GM21381 (cell line): Measurements from ENCODE around the gene ARID4B.
"Not testable (repeated sequence)": the region's sequence is repeated elsewhere in the genome, so short reads cannot be mapped to it uniquely, and the experiment has no call there.

Source experiments
- ATAC-seq: cut with Tn5 transposase; IDR thresholded peaks from one replicate; pipeline ENCODE4 v1.9.1; 2021; ENCODE audit warnings: mild to moderate bottlenecking, moderate library complexity; ENCODE audit not compliant: unreplicated experiment

Gene ARID4B, protein sequence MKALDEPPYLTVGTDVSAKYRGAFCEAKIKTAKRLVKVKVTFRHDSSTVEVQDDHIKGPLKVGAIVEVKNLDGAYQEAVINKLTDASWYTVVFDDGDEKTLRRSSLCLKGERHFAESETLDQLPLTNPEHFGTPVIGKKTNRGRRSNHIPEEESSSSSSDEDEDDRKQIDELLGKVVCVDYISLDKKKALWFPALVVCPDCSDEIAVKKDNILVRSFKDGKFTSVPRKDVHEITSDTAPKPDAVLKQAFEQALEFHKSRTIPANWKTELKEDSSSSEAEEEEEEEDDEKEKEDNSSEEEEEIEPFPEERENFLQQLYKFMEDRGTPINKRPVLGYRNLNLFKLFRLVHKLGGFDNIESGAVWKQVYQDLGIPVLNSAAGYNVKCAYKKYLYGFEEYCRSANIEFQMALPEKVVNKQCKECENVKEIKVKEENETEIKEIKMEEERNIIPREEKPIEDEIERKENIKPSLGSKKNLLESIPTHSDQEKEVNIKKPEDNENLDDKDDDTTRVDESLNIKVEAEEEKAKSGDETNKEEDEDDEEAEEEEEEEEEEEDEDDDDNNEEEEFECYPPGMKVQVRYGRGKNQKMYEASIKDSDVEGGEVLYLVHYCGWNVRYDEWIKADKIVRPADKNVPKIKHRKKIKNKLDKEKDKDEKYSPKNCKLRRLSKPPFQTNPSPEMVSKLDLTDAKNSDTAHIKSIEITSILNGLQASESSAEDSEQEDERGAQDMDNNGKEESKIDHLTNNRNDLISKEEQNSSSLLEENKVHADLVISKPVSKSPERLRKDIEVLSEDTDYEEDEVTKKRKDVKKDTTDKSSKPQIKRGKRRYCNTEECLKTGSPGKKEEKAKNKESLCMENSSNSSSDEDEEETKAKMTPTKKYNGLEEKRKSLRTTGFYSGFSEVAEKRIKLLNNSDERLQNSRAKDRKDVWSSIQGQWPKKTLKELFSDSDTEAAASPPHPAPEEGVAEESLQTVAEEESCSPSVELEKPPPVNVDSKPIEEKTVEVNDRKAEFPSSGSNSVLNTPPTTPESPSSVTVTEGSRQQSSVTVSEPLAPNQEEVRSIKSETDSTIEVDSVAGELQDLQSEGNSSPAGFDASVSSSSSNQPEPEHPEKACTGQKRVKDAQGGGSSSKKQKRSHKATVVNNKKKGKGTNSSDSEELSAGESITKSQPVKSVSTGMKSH (N-terminal part only)

DNA sequence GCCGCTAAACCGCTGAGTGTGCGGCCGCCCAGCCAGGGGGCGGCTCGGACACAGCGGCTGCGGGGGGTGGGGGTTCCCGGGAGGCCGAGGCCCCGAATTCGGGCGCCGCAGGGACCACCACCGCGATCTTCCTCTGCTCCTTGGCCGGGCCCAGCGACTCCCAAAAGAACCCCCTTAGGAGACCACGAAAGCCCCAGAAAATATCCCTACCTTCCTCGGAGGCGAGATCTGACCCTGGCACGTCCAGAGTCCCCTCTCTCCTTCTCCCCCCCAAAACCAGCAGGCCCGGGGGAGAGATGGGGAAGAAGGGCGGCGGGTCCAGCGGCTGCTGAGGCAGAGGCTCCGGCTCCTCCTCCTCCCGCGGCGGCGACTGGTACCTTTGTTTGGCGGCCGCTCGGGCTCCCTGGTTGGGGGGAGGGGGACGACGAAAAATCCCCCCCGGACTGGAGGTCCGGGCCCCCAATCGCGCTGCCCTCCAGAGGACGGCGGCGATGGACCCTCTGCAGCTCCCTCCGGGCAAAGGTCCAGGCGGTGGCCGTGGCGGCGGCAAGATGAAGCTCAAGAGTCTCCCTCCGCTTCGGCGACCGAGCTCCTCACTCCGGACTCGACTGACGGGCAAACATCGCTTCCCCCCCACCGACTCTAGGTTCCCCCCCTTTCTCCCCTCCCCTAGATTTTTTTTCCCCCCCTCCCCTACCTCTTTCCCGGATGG, at the start of gene ARID4B:
ARID4B (minus strand) TSS at position 621 of the 712 bp plus-strand sequence. CDS start 1,260 bp downstream, outside the sequence.
- ATAC-seq: peak; percentile 2

DNA sequence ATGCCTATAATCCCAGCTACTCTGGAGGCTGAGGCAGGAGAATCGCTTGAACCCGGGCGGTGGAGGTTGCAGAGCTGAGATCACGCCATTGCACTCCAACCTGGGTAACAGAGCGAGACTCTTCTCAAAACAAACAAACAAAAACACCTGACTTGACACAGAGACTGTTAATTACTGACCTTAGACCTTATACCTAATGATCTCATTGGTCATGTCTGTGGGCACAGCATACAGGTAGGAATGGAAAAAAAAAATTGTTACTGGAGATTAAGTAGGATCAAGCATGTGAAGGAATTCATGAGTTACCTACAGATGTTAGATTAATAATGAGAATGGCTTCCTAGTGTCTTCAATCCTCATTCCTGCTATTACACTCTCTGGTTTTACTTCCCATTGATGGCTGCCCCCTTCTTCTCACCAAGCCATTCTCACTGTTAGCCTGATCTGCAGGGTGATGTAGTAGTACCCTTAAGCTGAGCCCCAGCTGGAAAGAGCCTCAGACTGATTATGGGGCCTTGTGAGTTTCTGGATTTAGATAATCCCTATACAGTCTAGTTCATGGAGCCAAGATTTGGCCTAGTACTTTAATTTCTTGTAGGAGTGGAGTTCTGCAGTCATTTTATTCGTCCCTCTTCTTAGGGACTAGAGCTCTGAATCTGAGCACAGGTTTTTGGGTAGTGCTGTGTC, 48.1 kb upstream of the ARID4B start:
- ATAC-seq: no peak

DNA sequence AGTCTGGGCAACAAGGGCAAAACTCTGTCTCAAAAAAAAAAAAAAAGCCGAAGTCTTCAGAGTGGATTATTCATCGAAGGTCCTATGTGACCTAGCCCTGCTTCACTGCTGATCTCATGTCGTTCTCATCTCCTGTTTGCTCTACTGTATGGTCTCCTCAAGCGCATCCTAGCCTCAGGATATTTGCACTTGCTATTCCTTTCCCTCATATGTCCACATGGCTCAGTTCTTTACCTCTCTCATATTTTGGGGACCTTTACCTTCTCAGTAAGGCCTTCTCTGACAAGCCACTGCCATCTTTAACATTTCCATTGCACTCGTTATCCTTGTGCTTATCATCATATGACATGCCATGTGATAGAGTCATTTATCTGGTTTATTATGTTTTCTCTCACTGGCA, 41.8 kb upstream of the ARID4B start:
- ATAC-seq: no peak

DNA sequence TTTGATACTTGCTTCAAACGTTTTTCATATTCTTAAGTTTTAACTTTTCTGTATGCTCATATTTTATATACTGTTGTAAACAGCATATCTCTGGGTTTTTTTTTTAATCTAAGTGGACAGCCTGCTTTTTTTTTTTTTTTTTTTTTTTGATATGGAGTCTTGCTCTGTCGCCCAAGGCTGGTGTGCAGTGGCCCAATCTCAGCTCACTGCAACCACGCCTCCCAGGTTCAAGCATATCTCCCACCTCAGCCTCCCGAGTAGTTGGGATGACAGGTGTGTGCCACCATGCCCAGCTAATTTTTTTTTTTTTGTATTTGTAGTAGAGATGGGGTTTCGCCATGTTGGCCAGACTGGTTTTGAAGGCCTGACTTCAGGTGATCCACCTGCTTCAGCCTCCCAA, 40.4 kb upstream of the ARID4B start:
- ATAC-seq: no peak

DNA sequence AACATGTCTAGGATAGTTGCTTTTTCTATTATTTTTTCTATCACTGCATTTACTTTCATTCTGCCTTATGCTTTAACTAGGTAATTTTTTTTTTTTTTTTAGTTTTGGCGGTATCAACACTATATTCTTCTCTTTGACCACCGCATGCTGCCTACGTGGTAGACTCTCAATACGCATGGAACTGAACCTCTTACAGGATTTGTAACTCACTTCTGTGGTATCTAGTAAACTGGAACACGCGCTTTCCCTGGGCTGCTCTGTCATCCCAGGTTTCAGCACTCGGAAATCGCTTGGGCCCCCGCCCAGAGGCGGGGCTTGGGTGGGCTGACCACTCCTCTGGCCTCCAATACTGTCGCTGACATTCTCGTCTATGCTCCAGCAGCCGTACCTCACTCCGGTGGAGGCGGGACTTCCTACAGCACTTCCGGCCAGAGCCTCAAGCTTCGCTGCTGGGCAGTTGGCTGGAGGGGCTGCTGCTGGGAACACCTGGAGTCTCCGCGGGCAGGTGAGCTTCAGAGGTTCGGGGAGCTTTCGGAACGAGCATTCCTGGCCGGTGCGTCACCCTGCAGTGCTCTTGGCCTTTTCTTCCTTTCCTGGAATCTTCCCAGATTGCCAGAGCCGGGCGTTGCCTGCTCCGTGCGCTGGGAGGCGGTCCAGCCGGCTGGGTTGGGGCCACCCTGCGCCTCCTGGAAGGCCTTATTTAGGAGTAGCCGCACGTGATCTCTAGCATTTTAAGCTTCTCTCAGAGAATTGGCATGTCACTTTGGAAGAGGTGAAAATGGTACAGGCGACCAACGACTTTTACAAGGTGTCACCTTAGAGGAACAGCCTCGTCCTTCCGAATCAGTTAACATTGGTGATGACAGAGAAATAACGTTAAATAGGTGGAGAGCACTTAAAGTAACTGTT, 39.3 kb upstream of the ARID4B start, which contains the start of gene TBCE:
TBCE (plus strand) TSS at position 428 of the 909 bp plus-strand sequence. CDS start 12,623 bp downstream, outside the sequence.
- peak; percentile 100 for ATAC-seq

DNA sequence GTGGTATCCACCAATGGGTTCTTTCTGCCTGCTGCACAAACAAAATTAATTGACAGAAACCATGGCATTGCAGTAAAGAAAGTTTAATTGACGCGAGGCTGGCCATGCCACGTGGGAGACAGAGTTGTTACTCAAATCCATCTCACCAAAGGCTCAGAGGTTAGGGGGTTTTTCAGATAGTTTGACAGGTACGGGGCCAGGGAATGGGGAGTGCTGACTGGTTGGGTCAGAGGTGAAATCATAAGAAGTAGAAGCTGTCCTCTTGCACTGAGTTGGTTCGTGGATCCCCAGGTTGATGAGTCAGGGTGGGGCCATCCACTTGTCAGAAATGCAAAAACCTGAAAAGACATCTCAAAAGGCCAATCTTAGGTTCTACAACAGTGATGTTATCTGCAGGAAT, 38.3 kb upstream of the ARID4B start:
- ATAC-seq: no peak

DNA sequence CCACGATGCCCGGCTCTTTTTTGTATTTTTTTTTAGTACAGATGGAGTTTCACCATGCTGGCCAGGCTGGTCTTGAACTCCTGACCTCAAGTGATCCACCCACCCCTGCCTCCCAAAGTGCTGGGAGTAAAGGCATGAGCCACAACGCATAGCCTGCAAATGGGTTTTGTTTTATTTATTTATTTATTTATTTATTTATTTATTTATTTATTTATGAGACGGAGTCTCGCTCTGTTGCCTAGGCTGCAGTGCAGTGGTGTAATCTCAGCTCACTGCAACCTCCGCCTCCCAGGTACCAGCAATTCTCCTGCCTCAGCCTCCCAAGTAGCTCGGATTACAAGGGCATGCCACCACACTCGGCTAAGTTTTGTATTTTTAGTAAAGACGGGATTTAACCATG, 36.2 kb upstream of the ARID4B start:
- ATAC-seq: not testable (repeated sequence)

DNA sequence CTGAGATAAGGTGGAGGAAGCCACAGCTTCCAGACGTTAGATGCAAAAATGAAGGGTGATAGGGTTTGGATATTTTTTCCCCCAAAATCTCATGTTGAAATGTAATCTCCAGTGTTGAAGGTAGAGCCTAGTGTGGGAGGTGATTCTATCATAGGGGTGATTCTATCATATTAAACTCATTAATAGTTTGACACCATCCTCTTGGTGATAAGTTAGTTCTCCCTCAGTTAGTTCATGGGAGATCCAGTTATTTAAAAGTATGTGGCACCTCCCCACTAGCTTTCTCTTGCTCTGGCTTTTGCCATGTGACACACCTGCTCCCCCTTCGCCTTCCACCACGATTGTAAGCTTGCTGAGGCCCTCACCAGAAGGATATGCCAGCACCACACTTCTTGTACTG, 30.9 kb upstream of the ARID4B start:
- ATAC-seq: no peak

DNA sequence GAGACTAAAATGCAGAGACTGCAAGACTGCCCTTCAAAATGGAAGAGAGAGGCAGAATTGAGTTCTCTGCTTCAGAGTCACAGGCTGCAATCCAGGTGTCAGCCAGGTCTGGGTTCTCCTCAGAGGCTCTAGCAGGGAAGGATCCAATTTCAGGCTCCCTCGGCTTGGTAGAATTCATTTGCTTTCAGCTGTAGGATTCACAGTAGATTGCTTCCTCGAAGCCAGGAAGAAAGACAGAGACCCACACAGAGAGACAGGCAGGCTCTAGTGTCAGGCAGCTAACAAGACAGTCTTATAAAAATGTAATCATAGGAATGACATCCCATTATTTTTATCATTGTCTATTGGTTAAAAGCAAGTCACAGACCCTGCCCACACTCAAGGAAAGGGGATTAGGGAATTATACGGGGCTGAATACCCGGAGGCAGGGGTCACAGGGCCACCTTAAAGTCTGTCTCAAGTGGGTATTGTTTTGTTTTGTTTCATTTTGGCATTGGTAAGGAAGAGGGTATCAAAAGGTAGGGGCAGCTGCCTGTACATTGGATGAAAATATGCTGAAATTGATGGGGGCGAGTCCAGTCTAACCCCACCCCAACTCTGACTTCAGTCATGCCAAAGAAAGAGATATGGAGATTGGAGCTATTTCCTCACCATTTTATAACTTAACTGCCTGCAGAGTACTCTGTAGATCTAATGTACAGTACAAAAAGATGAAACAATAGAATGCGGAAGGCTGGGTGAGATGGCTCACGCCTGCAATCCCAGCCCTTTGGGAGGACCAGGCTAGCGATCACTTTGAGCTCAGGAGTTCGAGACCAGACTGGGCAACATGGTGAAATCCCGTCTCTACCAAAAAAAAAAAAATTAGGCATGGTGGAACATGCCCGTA, 29.8 kb upstream of the ARID4B start:
- no peak for ATAC-seq

DNA sequence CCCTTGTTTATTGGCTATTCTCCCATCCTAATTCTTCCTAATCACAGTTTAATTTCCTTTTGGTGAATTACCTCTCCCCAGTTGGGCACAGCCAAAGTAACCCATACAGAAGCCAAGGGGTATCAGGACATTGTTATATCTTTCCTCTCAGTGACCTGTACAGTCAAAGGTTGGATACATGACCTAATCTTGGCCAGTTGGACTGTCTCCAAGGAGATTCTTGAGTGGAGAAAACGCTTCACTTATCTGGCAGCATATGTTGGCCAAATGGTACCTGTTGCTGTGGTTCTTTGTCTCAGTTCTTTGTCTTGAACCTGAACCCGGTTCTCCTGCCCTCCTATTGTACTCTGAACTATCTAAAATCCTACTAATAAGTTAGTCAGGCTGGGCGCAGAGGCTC, 23.9 kb upstream of the ARID4B start:
- no peak for ATAC-seq

DNA sequence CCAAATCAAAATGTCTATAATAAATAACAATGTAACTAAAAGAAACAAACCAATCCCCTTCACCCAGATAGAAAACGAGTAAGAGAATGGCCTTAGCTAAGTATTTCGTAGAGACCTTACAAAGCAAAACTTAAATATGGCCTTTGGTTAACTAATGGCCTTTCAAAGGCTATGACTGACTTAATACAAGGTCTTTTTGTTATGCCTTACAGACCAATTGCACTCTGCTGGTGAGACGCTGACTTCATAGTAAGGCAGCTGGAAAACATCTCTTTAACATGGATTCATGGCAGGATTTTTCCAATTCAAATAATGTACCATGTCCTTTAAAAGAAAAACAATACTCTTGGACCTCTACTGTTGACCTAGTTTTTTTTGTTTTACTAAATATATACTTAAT, 23.5 kb upstream of the ARID4B start:
- no peak for ATAC-seq

DNA sequence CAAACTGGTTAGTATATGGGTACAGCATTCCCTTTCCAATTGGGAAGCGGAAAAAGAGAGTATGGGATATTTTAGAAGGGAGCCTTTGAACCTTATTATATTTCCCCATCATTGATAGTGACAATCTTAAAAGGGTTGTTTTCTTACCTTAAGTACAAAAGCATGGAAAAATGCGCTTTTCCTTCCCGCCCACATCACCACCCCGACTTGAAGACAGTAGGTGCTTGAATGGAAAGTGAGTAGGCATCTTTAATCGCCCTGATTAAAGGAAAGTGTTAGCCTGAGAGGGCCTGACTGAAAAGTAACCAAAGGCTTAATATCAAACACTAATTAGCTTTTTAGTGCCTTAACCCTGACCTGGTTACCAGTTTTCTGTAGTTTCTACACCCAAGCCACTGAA, 15.7 kb upstream of the ARID4B start:
- no peak for ATAC-seq

DNA sequence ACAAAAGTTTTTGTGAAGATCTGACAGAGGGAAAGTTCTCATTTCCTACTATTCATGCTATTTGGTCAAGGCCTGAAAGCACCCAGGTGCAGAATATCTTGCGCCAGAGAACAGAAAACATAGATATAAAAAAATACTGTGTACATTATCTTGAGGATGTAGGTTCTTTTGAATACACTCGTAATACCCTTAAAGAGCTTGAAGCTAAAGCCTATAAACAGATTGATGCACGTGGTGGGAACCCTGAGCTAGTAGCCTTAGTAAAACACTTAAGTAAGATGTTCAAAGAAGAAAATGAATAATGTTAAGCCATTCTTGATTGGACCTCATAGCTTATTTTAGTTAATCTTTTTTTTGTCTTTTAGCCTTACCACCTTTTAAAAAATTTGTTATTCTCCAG, 14.5 kb upstream of the ARID4B start:
- no peak for ATAC-seq

DNA sequence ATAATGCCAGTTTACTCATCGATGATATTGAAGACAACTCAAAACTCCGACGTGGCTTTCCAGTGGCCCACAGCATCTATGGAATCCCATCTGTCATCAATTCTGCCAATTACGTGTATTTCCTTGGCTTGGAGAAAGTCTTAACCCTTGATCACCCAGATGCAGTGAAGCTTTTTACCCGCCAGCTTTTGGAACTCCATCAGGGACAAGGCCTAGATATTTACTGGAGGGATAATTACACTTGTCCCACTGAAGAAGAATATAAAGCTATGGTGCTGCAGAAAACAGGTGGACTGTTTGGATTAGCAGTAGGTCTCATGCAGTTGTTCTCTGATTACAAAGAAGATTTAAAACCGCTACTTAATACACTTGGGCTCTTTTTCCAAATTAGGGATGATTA, 14.1 kb upstream of the ARID4B start:
- no peak for ATAC-seq

DNA sequence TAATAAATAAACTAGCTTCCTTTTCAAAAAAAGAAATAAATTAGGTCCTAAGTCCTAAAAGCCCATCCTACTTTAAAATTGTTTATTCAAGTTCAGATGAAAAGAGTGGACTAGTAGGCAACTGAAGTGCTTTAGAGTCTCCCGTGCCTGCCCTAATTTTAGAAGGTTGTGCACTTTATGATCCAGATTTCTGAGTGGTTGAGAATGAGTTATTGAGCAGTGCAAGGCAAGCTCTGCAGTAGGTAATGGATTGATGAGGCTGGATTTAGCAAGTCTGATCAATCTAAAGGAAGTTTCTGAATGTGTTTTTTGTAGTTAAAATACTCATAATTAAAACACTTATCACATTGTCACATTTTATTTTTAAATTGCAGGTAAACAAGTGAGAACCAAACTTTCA, 13.4 kb upstream of the ARID4B start:
- no peak for ATAC-seq

DNA sequence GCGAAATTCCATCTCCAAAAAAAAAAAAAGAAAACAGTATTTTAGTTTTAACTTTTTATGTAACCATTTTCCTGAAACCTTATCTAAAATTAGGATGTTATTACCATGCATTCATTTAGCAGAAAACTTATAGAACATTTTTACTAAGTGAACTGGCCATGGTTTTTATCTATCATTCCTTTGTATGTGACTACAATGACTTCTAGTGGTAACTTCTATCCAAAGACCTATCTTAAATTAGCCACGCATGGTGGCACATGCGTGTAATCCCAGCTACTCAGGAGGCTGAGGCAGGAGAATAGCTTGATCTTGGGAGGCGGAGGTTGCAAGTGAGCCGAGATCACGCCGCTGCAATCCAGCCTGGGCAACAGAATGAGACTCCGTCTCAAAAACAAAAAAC, 11.8 kb upstream of the ARID4B start:
- no peak for ATAC-seq

DNA sequence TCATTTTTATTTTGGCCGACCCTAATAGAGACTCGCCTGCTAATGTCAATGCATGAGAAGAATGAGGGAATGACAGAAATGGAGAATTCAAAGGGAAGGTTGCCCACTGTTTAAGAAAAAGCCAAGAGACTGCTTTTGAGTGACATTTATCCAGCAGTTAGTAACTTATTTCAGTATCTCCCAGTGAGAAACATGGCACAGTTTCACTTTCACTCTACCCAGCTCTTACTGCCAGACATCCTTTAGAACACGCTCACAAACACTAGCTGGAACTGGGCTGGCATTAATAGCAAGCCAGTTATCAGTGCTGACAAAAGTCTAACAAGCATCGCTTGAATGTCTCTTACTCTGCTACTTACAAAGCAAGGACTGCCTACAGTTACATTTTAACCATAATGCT, 8.9 kb upstream of the ARID4B start:
- no peak for ATAC-seq

DNA sequence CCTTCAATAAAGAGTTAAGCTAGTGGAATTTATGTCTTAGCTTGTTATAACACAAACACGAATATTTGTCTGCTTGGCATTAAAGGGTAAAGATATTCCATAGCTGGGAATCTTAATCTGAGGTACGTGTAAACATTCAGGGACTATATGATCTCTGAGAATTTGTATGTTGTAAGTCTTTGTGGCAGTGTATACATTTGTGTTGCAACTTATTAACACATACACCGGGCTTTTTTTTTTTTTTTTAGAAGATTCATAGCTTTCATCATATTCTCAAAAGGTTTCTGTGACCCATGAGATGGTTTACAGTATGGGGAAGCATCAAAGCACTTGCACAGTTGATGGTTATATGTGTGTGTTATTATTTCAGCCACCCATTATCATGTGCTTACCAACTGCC, 3.4 kb upstream of the ARID4B start:
- ATAC-seq: no peak
